K562 (cell line): ENCODE results near the gene CD19.

Experiments
- BHLHE40 ChIP-seq: IDR thresholded peaks from 2 replicates; pipeline ENCODE4 v1.6.1; 2011; ENCODE audit warnings: low read length, improper control_type of control experiment
- EP300 ChIP-seq: IDR thresholded peaks from 2 replicates; pipeline ENCODE4 v1.6.1; 2012; ENCODE audit warnings: low read length, improper control_type of control experiment
- FUS ChIP-seq: fragments of 200-400 bp; formaldehyde crosslinking; optimal IDR thresholded peaks from 2 replicates; pipeline ENCODE3; 2017; ENCODE audit warnings: low read depth, low read length
- MAFK ChIP-seq: IDR thresholded peaks from 2 replicates; pipeline ENCODE4 v1.6.1; 2011; ENCODE audit warnings: low read length, improper control_type of control experiment
- NR3C1 ChIP-seq: sonication (generic); formaldehyde crosslinking; IDR thresholded peaks from 2 replicates; pipeline ENCODE4 v1.8.1; 2022; ENCODE audit warnings: missing genetic modification reagents
- POLR2A ChIP-seq: fragments of 450-650 bp; conservative IDR thresholded peaks from 2 replicates; pipeline ENCODE4 v1.6.1; 2016
- RCOR1 ChIP-seq, 2 experiments: IDR thresholded peaks; 2 replicates each; pipeline ENCODE4 v1.6.1; 2012; ENCODE audit warnings: low read depth in 2 of 2, low read length in 2 of 2, borderline replicate concordance in 1 of 2, improper control_type of control experiment in 1 of 2
- TF ChIP-seq, protein P1 (sequence below), 2 experiments: fragments of 200-800 bp in 1 of 2; sonication (Bioruptor generic) in 1 of 2; sonication (generic) in 1 of 2; formaldehyde crosslinking in 1 of 2; IDR thresholded peaks in 1 of 2; conservative IDR thresholded peaks in 1 of 2; 2 replicates each; pipeline versions ENCODE4 v1.5.0 to v1.6.1; 2016 to 2020; ENCODE audit warnings: missing compliant biosample characterization in 1 of 2, missing genetic modification characterization in 1 of 2, missing genetic modification reagents in 1 of 2
- TF ChIP-seq, protein P2 (sequence below): sonication (generic); formaldehyde crosslinking; IDR thresholded peaks from 2 replicates; pipeline ENCODE4 v1.8.0; 2022; ENCODE audit warnings: mild to moderate bottlenecking, low read depth, missing genetic modification reagents
- TF ChIP-seq, protein P3 (sequence below), 3 experiments: IDR thresholded peaks in 2 of 3; conservative IDR thresholded peaks in 1 of 3; 2 replicates each; pipeline ENCODE4 v1.5.1; 2011 to 2012; ENCODE audit warnings: low read length in 3 of 3, mild to moderate bottlenecking in 3 of 3, control low read depth in 2 of 3, improper control_type of control experiment in 1 of 3, inconsistent platforms in 1 of 3, low read depth in 1 of 3, mixed read lengths in 1 of 3, moderate library complexity in 1 of 3; ENCODE audit not compliant: insufficient read depth in 2 of 3
- TF ChIP-seq, protein P4 (sequence below), 2 experiments: IDR thresholded peaks in 1 of 2; conservative IDR thresholded peaks in 1 of 2; 2 replicates each; pipeline ENCODE4 v1.6.1; 2016; ENCODE audit warnings: low read depth in 2 of 2, mild to moderate bottlenecking in 1 of 2, missing compliant biosample characterization in 1 of 2, missing genetic modification characterization in 1 of 2, moderate library complexity in 1 of 2
- TF ChIP-seq, protein P5 (sequence below): sonication (generic); formaldehyde crosslinking; IDR thresholded peaks from 2 replicates; pipeline ENCODE4 v1.5.0; 2020; ENCODE audit warnings: missing genetic modification reagents
- TF ChIP-seq, protein P6 (sequence below): fragments of 450-650 bp; IDR thresholded peaks from 2 replicates; pipeline ENCODE4 v1.6.1; 2018; ENCODE audit not compliant: partially characterized antibody

DNA sequence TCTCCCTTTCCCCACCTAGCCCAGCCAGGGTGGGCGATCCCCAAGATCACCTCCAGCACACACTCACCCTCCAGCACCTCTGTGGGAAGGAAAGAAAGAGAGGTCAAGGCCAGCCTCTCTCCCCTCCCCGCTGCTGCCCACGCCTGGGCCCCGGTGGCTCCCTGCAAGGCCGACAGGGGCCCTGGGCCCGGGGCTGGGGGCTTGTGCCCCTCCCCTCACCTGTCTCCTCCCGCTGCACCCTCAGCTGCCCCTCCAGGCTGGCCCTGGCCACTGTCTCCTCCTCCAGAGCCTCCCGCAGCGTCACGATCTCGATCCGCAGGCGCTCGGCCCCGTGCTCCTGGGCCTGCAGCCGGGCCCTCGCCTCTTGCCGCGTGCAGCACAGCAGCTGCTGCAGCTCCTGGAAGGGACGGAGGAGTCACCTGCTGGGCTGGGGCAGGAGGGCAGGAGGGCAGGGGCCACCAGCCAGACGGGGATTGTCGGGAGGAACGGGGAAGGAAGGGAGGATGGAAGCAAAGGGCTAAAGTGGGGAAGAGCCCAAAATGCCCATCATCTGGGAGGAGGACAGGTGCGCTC, 25.9 kb upstream of the CD19 start:
- TF ChIP-seq BHLHE40 (no peak), RCOR1 (IDR thresholded peaks at IDR 0.05; ENCODE audit: borderline replicate concordance in 1 of 2, low read depth in 2 of 2, low read length in 2 of 2) (no peak), FUS (no peak), EP300 (no peak), POLR2A (no peak), MAFK (no peak), NR3C1 (no peak)
- TF ChIP-seq, protein P1, sequence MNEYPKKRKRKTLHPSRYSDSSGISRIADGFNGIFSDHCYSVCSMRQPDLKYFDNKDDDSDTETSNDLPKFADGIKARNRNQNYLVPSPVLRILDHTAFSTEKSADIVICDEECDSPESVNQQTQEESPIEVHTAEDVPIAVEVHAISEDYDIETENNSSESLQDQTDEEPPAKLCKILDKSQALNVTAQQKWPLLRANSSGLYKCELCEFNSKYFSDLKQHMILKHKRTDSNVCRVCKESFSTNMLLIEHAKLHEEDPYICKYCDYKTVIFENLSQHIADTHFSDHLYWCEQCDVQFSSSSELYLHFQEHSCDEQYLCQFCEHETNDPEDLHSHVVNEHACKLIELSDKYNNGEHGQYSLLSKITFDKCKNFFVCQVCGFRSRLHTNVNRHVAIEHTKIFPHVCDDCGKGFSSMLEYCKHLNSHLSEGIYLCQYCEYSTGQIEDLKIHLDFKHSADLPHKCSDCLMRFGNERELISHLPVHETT (CRISPR knock-in tag; conservative IDR thresholded peaks at IDR 0.05 in 1 of 2, IDR thresholded peaks at IDR 0.05 in 1 of 2) = no peak
- TF ChIP-seq, protein P2, sequence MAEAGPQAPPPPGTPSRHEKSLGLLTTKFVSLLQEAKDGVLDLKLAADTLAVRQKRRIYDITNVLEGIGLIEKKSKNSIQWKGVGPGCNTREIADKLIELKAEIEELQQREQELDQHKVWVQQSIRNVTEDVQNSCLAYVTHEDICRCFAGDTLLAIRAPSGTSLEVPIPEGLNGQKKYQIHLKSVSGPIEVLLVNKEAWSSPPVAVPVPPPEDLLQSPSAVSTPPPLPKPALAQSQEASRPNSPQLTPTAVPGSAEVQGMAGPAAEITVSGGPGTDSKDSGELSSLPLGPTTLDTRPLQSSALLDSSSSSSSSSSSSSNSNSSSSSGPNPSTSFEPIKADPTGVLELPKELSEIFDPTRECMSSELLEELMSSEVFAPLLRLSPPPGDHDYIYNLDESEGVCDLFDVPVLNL (CRISPR knock-in tag) = no peak
- TF ChIP-seq, protein P3, sequence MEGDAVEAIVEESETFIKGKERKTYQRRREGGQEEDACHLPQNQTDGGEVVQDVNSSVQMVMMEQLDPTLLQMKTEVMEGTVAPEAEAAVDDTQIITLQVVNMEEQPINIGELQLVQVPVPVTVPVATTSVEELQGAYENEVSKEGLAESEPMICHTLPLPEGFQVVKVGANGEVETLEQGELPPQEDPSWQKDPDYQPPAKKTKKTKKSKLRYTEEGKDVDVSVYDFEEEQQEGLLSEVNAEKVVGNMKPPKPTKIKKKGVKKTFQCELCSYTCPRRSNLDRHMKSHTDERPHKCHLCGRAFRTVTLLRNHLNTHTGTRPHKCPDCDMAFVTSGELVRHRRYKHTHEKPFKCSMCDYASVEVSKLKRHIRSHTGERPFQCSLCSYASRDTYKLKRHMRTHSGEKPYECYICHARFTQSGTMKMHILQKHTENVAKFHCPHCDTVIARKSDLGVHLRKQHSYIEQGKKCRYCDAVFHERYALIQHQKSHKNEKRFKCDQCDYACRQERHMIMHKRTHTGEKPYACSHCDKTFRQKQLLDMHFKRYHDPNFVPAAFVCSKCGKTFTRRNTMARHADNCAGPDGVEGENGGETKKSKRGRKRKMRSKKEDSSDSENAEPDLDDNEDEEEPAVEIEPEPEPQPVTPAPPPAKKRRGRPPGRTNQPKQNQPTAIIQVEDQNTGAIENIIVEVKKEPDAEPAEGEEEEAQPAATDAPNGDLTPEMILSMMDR (IDR thresholded peaks at IDR 0.05 in 2 of 3, conservative IDR thresholded peaks at IDR 0.05 in 1 of 3; ENCODE audit: insufficient read depth in 2 of 3, low read depth in 1 of 3, low read length in 3 of 3) = no peak
- TF ChIP-seq, protein P4, sequence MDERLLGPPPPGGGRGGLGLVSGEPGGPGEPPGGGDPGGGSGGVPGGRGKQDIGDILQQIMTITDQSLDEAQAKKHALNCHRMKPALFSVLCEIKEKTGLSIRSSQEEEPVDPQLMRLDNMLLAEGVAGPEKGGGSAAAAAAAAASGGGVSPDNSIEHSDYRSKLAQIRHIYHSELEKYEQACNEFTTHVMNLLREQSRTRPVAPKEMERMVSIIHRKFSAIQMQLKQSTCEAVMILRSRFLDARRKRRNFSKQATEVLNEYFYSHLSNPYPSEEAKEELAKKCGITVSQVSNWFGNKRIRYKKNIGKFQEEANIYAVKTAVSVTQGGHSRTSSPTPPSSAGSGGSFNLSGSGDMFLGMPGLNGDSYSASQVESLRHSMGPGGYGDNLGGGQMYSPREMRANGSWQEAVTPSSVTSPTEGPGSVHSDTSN (CRISPR knock-in tag; IDR thresholded peaks at IDR 0.05; ENCODE audit: low read depth) = no peak
- TF ChIP-seq, protein P4 (tag; conservative IDR thresholded peaks at IDR 0.05; ENCODE audit: low read depth) = no peak
- TF ChIP-seq, protein P5, sequence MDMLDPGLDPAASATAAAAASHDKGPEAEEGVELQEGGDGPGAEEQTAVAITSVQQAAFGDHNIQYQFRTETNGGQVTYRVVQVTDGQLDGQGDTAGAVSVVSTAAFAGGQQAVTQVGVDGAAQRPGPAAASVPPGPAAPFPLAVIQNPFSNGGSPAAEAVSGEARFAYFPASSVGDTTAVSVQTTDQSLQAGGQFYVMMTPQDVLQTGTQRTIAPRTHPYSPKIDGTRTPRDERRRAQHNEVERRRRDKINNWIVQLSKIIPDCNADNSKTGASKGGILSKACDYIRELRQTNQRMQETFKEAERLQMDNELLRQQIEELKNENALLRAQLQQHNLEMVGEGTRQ (CRISPR knock-in tag) = no peak
- TF ChIP-seq, protein P6, sequence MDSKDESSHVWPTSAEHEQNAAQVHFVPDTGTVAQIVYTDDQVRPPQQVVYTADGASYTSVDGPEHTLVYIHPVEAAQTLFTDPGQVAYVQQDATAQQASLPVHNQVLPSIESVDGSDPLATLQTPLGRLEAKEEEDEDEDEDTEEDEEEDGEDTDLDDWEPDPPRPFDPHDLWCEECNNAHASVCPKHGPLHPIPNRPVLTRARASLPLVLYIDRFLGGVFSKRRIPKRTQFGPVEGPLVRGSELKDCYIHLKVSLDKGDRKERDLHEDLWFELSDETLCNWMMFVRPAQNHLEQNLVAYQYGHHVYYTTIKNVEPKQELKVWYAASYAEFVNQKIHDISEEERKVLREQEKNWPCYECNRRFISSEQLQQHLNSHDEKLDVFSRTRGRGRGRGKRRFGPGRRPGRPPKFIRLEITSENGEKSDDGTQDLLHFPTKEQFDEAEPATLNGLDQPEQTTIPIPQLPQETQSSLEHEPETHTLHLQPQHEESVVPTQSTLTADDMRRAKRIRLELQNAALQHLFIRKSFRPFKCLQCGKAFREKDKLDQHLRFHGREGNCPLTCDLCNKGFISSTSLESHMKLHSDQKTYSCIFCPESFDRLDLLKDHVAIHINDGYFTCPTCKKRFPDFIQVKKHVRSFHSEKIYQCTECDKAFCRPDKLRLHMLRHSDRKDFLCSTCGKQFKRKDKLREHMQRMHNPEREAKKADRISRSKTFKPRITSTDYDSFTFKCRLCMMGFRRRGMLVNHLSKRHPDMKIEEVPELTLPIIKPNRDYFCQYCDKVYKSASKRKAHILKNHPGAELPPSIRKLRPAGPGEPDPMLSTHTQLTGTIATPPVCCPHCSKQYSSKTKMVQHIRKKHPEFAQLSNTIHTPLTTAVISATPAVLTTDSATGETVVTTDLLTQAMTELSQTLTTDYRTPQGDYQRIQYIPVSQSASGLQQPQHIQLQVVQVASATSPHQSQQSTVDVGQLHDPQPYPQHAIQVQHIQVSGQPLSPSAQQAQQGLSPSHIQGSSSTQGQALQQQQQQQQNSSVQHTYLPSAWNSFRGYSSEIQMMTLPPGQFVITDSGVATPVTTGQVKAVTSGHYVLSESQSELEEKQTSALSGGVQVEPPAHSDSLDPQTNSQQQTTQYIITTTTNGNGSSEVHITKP = no peak
